ENCODE data around the gene LFNG.

GRCh38 chr7:2540133-2540532, 20.6 kb downstream of the LFNG start:
- TF ChIP-seq, protein P1, sequence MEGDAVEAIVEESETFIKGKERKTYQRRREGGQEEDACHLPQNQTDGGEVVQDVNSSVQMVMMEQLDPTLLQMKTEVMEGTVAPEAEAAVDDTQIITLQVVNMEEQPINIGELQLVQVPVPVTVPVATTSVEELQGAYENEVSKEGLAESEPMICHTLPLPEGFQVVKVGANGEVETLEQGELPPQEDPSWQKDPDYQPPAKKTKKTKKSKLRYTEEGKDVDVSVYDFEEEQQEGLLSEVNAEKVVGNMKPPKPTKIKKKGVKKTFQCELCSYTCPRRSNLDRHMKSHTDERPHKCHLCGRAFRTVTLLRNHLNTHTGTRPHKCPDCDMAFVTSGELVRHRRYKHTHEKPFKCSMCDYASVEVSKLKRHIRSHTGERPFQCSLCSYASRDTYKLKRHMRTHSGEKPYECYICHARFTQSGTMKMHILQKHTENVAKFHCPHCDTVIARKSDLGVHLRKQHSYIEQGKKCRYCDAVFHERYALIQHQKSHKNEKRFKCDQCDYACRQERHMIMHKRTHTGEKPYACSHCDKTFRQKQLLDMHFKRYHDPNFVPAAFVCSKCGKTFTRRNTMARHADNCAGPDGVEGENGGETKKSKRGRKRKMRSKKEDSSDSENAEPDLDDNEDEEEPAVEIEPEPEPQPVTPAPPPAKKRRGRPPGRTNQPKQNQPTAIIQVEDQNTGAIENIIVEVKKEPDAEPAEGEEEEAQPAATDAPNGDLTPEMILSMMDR (IDR thresholded peaks at IDR 0.05; ENCODE audit: low read depth, low read length, poor library complexity, severe bottlenecking): no peak
- TF ChIP-seq EZH2phosphoT487 (IDR thresholded peaks at IDR 0.05; ENCODE audit: borderline replicate concordance, low read length): no peak
